Measurements from ENCODE around the gene AKT1S1.
A peak's percentile ranks its signal among the peaks of the same experiment; 100 is the strongest.
"Not testable (repeated sequence)": the region's sequence is repeated elsewhere in the genome, so short reads cannot be mapped to it uniquely, and the experiment has no call there.

Gene AKT1S1

DNA sequence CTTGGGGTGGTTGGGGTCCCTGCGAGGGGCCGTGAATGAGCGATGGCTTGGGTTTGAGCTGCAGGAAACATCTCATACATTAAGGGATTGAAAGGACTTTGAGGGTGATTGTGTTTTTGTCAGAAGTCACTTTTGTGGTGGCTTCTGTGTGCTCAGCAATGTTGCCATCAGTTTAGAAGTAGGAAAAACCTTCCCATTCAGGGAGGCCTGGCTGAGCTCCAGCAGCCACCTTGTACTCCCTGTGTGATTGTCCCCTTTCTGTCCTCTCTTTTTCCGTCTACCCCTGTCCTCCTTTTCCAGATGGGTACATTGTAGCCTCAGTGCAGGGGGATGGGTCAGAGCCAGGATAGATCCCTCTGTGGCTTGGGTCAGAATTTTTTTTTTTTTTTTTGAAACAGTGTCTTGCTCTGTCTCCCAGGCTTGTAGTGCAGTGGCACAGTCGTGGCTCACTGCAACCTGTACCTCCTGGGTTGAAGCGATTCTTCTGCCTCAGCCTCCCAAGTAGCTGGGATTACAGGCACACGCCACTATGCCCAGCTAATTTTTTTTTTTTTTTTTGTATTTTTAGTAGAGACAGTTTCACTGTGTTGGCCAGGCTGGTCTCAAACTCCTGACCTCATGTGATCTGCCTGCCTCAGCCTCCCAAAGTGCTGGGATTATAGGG lies 57.6 kb downstream of the AKT1S1 start:
- no CpG with 5 or more reads among the region's 7 CpGs for WGBS (ENCODE audit: extremely low coverage, insufficient coverage, low lambda C conversion rate)
- not testable (repeated sequence) for H2BK15ac ChIP-seq (replicated peaks; ENCODE audit: low read depth); H4K8ac ChIP-seq (ENCODE audit: low read depth, low read length); H3K27me3 ChIP-seq (ENCODE audit: insufficient read depth, low read length, poor library complexity); H3K27ac ChIP-seq (ENCODE audit: low read depth, low read length); H3K4me1 ChIP-seq (ENCODE audit: control insufficient read depth, low read depth, low read length); H3K4me3 ChIP-seq (ENCODE audit: low read length); DNase-seq; H2BK5ac ChIP-seq (ENCODE audit: low read length); H3K36me3 ChIP-seq (ENCODE audit: control insufficient read depth, insufficient read depth, low read length); H3K23ac ChIP-seq (ENCODE audit: low read length); H4K5ac ChIP-seq (ENCODE audit: low read length); H2BK120ac ChIP-seq (ENCODE audit: low read depth, low read length); H2AK5ac ChIP-seq (ENCODE audit: low read length); H3K4ac ChIP-seq (ENCODE audit: low read depth, low read length); H3K18ac ChIP-seq (ENCODE audit: low read length)
- H3K4me2 ChIP-seq (ENCODE audit: low read length) = peak overlapping the region; percentile 23
- H3K56ac ChIP-seq (ENCODE audit: low read length) = peak overlapping the region; percentile 90
- H3K79me1 ChIP-seq (ENCODE audit: low read length) = peaks cover 12% of the 10 kb centered on the region
- peaks cover 14% of the 10 kb centered on the region for H3K79me2 ChIP-seq (ENCODE audit: control insufficient read depth, insufficient read depth, low read length)
- peak overlapping the region; percentile 74 for H3K9ac ChIP-seq (ENCODE audit: low read length)

Small RNA genes within 50 kb of the gene (small RNA-seq; reads per million reads assigned to genes)
- gene MIR4749 (ENCODE audit: insufficient read depth) = 0.54 reads per million
